K562 (cell line): ENCODE measurements around the gene CALML4. TPM values are rescaled to one million over a fixed set of nuclear protein-coding genes. Genes with fewer than 3 reads are reported as not detected.

ENCODE experiments used
- ARID1B ChIP-seq: fragments of 450-650 bp; IDR thresholded peaks from 2 replicates; pipeline ENCODE4 v1.6.1; 2016; ENCODE audit warnings: antibody characterized with exemption, mild to moderate bottlenecking, inconsistent platforms
- BRCA1 ChIP-seq, 2 experiments: fragments of 450-650 bp in 1 of 2; sonication (generic) in 1 of 2; formaldehyde crosslinking in 1 of 2; IDR thresholded peaks; 2 replicates each; pipeline versions ENCODE4 v1.5.0 to v1.6.1; 2017 to 2020; ENCODE audit warnings: mild to moderate bottlenecking in 1 of 2, missing genetic modification reagents in 1 of 2
- CCNT2 ChIP-seq: IDR thresholded peaks from 2 replicates; pipeline ENCODE4 v1.6.1; 2011; ENCODE audit warnings: borderline replicate concordance, low read depth, mild to moderate bottlenecking, moderate library complexity, mixed read lengths, low read length; ENCODE audit not compliant: insufficient read length; ENCODE audit errors: extremely low read depth
- CEBPB ChIP-seq: fragments of 450-650 bp; IDR thresholded peaks from 2 replicates; pipeline ENCODE4 v1.6.1; 2016; ENCODE audit warnings: missing genetic modification characterization, missing compliant biosample characterization
- CREB3 ChIP-seq: fragments of 450-650 bp; conservative IDR thresholded peaks from 2 replicates; pipeline ENCODE4 v1.6.1; 2016; ENCODE audit warnings: missing genetic modification characterization, low read depth, mild to moderate bottlenecking, missing compliant biosample characterization, moderate library complexity
- ELF2 ChIP-seq: fragments of 250-450 bp; sonication (Bioruptor Pico); IDR thresholded peaks from 2 replicates; pipeline ENCODE4 v1.5.0; 2021; ENCODE audit warnings: mild to moderate bottlenecking
- ESRRB ChIP-seq: fragments of 250-450 bp; sonication (Bioruptor Pico); IDR thresholded peaks from 2 replicates; pipeline ENCODE4 v1.5.0; 2020; ENCODE audit warnings: mild to moderate bottlenecking, moderate library complexity, borderline replicate concordance
- FOXA3 ChIP-seq, 2 experiments: fragments of 450-650 bp in 1 of 2; sonication (generic) in 1 of 2; formaldehyde crosslinking; IDR thresholded peaks in 1 of 2; conservative IDR thresholded peaks in 1 of 2; 2 replicates each; pipeline versions ENCODE4 v1.4.0 to v1.8.0; 2020 to 2022; ENCODE audit warnings: mild to moderate bottlenecking in 2 of 2, missing genetic modification reagents in 1 of 2
- FOXK1 ChIP-seq: sonication (generic); formaldehyde crosslinking; IDR thresholded peaks from 2 replicates; pipeline ENCODE4 v1.8.0; 2022; ENCODE audit warnings: missing genetic modification reagents, mild to moderate bottlenecking, borderline replicate concordance
- GATAD2B ChIP-seq: fragments of 450-650 bp; IDR thresholded peaks from 2 replicates; pipeline ENCODE4 v1.6.1; 2017; ENCODE audit warnings: mild to moderate bottlenecking, borderline replicate concordance
- HBP1 ChIP-seq: fragments of 450-650 bp; formaldehyde crosslinking; IDR thresholded peaks from 2 replicates; pipeline ENCODE4 v1.4.0; 2022; ENCODE audit warnings: missing genetic modification characterization
- KLF1 ChIP-seq: fragments of 450-650 bp; IDR thresholded peaks from 2 replicates; pipeline ENCODE4 v1.6.1; 2016; ENCODE audit warnings: missing genetic modification characterization, missing compliant biosample characterization
- MAZ ChIP-seq, 2 experiments: fragments of 450-650 bp in 1 of 2; sonication (generic) in 1 of 2; formaldehyde crosslinking; IDR thresholded peaks in 1 of 2; conservative IDR thresholded peaks in 1 of 2; 2 replicates each; pipeline versions ENCODE4 v1.4.0 to v1.5.0; 2020; ENCODE audit warnings: mild to moderate bottlenecking in 1 of 2, missing genetic modification reagents in 1 of 2
- POLR2AphosphoS2 ChIP-seq: IDR thresholded peaks from 2 replicates; pipeline ENCODE4 v1.6.1; 2012; ENCODE audit warnings: low read length, improper control_type of control experiment
- POU5F1 ChIP-seq: fragments of 150-350 bp; IDR thresholded peaks from 2 replicates; pipeline ENCODE4 v1.6.1; 2014; ENCODE audit warnings: borderline replicate concordance, low read length, low read depth, mild to moderate bottlenecking; ENCODE audit not compliant: partially characterized antibody
- PURB ChIP-seq: sonication (generic); formaldehyde crosslinking; IDR thresholded peaks from 2 replicates; pipeline ENCODE4 v1.9.0; 2021; ENCODE audit warnings: low read depth, mild to moderate bottlenecking, missing genetic modification reagents
- SMARCB1 ChIP-seq: IDR thresholded peaks from 2 replicates; pipeline ENCODE4 v1.6.1; 2011; ENCODE audit warnings: improper control_type of control experiment, low read depth; ENCODE audit not compliant: insufficient read length
- TRIM24 ChIP-seq, 2 experiments: fragments of 450-650 bp; IDR thresholded peaks; 2 replicates each; pipeline ENCODE4 v1.6.1; 2016
- TSC22D4 ChIP-seq: fragments of 450-650 bp; IDR thresholded peaks from 2 replicates; pipeline ENCODE4 v1.6.1; 2016; ENCODE audit warnings: missing genetic modification characterization, missing biosample characterization, control low read depth
- ZC3H4 ChIP-seq: sonication (generic); formaldehyde crosslinking; IDR thresholded peaks from 2 replicates; pipeline ENCODE4 v1.9.0; 2021; ENCODE audit warnings: missing genetic modification reagents, borderline replicate concordance
- ZFP1 ChIP-seq: fragments of 450-650 bp; formaldehyde crosslinking; IDR thresholded peaks from 2 replicates; pipeline ENCODE4 v1.4.0; 2020; ENCODE audit warnings: mild to moderate bottlenecking, mixed read lengths
- ZNF232 ChIP-seq: sonication (generic); formaldehyde crosslinking; IDR thresholded peaks from 2 replicates; pipeline ENCODE4 v1.8.0; 2022; ENCODE audit warnings: mild to moderate bottlenecking, missing genetic modification reagents
- ZNF444 ChIP-seq: fragments of 250-450 bp; sonication (Bioruptor Pico); IDR thresholded peaks from 2 replicates; pipeline ENCODE4 v1.4.0; 2020; ENCODE audit warnings: mild to moderate bottlenecking, moderate library complexity
- polyA plus RNA-seq, 8 experiments: library from polyadenylated mRNA; depleted of rRNA in 4 of 8; stranded (reverse) in 5 of 8; unstranded in 3 of 8; fragments of >200 nt; fragmentation: Nextera tagmentation in 2 of 8; fragmentation: Illumina TruSeq in 1 of 8; extraction: Ambion mirVana in 2 of 8; extraction: Trizol in 1 of 8; gene quantifications; 2 replicates each; pipeline versions ENCODE4 v1.2.1 to v1.2.3, GENCODE V29; 2011 to 2014; ENCODE audit warnings: inconsistent platforms in 1 of 8, missing spikeins in 1 of 8
- total RNA-seq, 7 experiments: library from RNA; depleted of rRNA in 6 of 7; stranded (reverse); fragments of >200 nt in 6 of 7; fragmentation: Illumina TruSeq in 2 of 7; extraction: Trizol in 2 of 7; gene quantifications; 2 replicates each; pipeline versions ENCODE4 v1.2.1 to v1.2.3, GENCODE V29; 2011 to 2021; ENCODE audit warnings: low replicate concordance in 1 of 7
- TF ChIP-seq, protein P1 (sequence below): IDR thresholded peaks from 3 replicates; pipeline ENCODE4 v1.6.1; 2011; ENCODE audit warnings: borderline replicate concordance, mild to moderate bottlenecking; ENCODE audit not compliant: insufficient read length, insufficient read depth
- TF ChIP-seq, protein P2 (sequence below): fragments of 250-450 bp; sonication (Bioruptor Pico); IDR thresholded peaks from 2 replicates; pipeline ENCODE4 v1.5.0; 2021

The CALML4 gene
- total and polyA plus RNA-seq, 9 of the 15 experiments (the other 6 are each of a cell fraction or from before 2014, with no cell fraction given), result 2.8 to 30.6 (median 15.5) TPM

DNA sequence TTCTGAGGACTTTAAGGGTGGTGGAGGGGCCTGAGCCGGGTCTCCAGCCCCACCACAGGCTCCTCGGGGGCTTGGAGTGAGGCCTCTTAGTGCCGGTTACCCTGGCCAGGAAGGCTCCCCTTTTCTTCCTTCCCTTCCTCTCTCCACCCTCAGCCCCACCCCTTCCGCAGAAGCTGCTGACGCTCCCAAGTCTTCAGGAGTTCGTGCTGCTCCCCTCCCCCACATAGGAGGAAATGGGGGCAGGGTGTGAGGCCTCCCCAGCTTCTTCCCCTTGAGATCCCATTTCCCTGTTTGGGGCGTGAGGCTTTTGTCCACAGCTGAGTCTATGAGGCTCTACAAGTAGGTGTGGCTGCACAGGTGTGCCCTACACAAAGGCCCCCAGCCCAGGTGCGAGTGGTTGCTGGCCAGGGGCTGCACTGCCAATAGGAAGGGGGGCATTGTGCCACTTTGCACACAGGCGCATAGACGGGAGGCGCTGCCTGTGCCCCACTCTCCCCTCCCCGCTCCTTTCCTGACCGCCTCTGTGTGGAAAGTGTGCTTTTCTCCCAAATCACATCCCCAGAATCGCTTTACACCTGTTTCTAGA lies 915 bp upstream of the CALML4 start (continued):
- TF ChIP-seq ZC3H4 (CRISPR knock-in tag) (no peak), ARID1B (0 out of 2 replicates have a peak, but pooled peaks have one; percentile 12), POLR2AphosphoS2 (no peak), ZFP1 (CRISPR knock-in tag) (no peak), MAZ (CRISPR knock-in tag; conservative IDR thresholded peaks at IDR 0.05 in 1 of 2, IDR thresholded peaks at IDR 0.05 in 1 of 2) (peak in 1 of 2 experiments; percentile 59; a peak in 1 of 4 replicates), SMARCB1 (no peak), PURB (CRISPR knock-in tag) (no peak), GATAD2B (no peak), TSC22D4 (tag) (no peak), ZNF232 (no peak), FOXA3 (CRISPR knock-in tag; conservative IDR thresholded peaks at IDR 0.05 in 1 of 2, IDR thresholded peaks at IDR 0.05 in 1 of 2) (no peak), ELF2 (CRISPR knock-in tag) (no peak), BRCA1 (IDR thresholded peaks at IDR 0.05) (no peak), BRCA1 (CRISPR knock-in tag; IDR thresholded peaks at IDR 0.05) (no peak), POU5F1 (no peak), KLF1 (tag) (no peak), HBP1 (CRISPR knock-in tag) (0 out of 2 replicates have a peak, but pooled peaks have one; percentile 35), TRIM24 (IDR thresholded peaks at IDR 0.05) (peak in 1 of 2 experiments; percentile 74; a peak in 2 of 4 replicates), FOXK1 (CRISPR knock-in tag) (no peak), ESRRB (CRISPR knock-in tag) (no peak), ZNF444 (no peak), CEBPB (tag) (no peak), CCNT2 (no peak), CREB3 (tag) (no peak)
- TF ChIP-seq, protein P1, sequence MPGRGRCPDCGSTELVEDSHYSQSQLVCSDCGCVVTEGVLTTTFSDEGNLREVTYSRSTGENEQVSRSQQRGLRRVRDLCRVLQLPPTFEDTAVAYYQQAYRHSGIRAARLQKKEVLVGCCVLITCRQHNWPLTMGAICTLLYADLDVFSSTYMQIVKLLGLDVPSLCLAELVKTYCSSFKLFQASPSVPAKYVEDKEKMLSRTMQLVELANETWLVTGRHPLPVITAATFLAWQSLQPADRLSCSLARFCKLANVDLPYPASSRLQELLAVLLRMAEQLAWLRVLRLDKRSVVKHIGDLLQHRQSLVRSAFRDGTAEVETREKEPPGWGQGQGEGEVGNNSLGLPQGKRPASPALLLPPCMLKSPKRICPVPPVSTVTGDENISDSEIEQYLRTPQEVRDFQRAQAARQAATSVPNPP, result no peak
- TF ChIP-seq, protein P2, sequence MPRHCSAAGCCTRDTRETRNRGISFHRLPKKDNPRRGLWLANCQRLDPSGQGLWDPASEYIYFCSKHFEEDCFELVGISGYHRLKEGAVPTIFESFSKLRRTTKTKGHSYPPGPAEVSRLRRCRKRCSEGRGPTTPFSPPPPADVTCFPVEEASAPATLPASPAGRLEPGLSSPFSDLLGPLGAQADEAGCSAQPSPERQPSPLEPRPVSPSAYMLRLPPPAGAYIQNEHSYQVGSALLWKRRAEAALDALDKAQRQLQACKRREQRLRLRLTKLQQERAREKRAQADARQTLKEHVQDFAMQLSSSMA (CRISPR knock-in tag), result no peak
